SK-N-MC (cell line): Measurements from ENCODE around the gene TYR.
"Not testable (repeated sequence)": the region's sequence is repeated elsewhere in the genome, so short reads cannot be mapped to it uniquely, and the experiment has no call there.

Experiments used
- DNase-seq: peaks from one replicate; pipeline ENCODE4 v3.0.0-alpha.2; 2011; ENCODE audit warnings: low read depth, low spot score
- H3K27ac ChIP-seq: fragments of 200-600 bp; sonication (generic); 2 replicates; pipeline ENCODE4 v1.5.1; 2016; ENCODE audit warnings: mixed run types
- H3K36me3 ChIP-seq: fragments of 200-600 bp; sonication (generic); 2 replicates; pipeline ENCODE4 v1.6.1; 2017; ENCODE audit warnings: antibody characterized with exemption, low read length, mixed read lengths; ENCODE audit not compliant: insufficient read depth
- H3K4me3 ChIP-seq: fragments of 200-600 bp; sonication (generic); 2 replicates; pipeline ENCODE4 v1.5.1; 2016
- H3K9ac ChIP-seq: fragments of 200-600 bp; sonication (generic); 2 replicates; pipeline ENCODE4 v1.8.0; 2017; ENCODE audit warnings: mixed run types, mixed read lengths; ENCODE audit not compliant: insufficient read length
- H3K9me3 ChIP-seq: fragments of 200-600 bp; sonication (generic); 2 replicates; pipeline ENCODE4 v1.6.1; 2017; ENCODE audit warnings: low read depth, mild to moderate bottlenecking, antibody characterized with exemption, low read length, moderate library complexity, mixed read lengths
- EZH2 ChIP-seq: fragments of 200-600 bp; sonication (generic); IDR thresholded peaks from one replicate; pipeline ENCODE4 v1.6.1; 2017; ENCODE audit warnings: antibody characterized with exemption
- FOXP2 ChIP-seq: optimal IDR thresholded peaks from 2 replicates; pipeline ENCODE3; 2011; ENCODE audit warnings: mild to moderate bottlenecking, moderate library complexity; ENCODE audit not compliant: insufficient read depth; ENCODE audit errors: extremely low read length, control extremely low read depth
- POLR2AphosphoS5 ChIP-seq: IDR thresholded peaks from 2 replicates; pipeline ENCODE4 v1.6.1; 2012; ENCODE audit warnings: mild to moderate bottlenecking, low read depth, low read length, borderline replicate concordance

The TYR gene

GRCh38 chr11:89235083-89235482 is 57.4 kb downstream of the TYR start:
- H3K9me3 ChIP-seq = no peaks in the 10 kb centered on the region
- TF ChIP-seq FOXP2 (no peak), POLR2AphosphoS5 (no peak), EZH2 (no peak)
- no peak for DNase-seq

GRCh38 chr11:89235976-89236375 is 58.3 kb downstream of the TYR start:
- Histone ChIP-seq H3K9me3 (no peaks in the 10 kb centered on the region), H3K36me3 (no peaks in the 10 kb centered on the region), H3K27ac (no peak overlapping the region), H3K4me3 (no peak overlapping the region), H3K9ac (no peak overlapping the region)
- TF ChIP-seq POLR2AphosphoS5 (no peak), EZH2 (no peak), FOXP2 (no peak)
- DNase-seq = no peak

More at GRCh38 chr11:89235083-89235482, 57.4 kb downstream of the TYR start:
- H3K9ac ChIP-seq = no peak overlapping the region
- H3K4me3 ChIP-seq = no peak overlapping the region
- H3K27ac ChIP-seq = no peak overlapping the region
- H3K36me3 ChIP-seq = no peaks in the 10 kb centered on the region

- not testable (repeated sequence) for H3K9me3 ChIP-seq, H3K9ac ChIP-seq, H3K36me3 ChIP-seq, DNase-seq, H3K4me3 ChIP-seq, H3K27ac ChIP-seq
These were observed 69.3 kb downstream of the TYR start for GRCh38 chr11:89247007-89247406.

- no peak for DNase-seq
These were observed 71.5 kb downstream of the TYR start for GRCh38 chr11:89249196-89249595.

GRCh38 chr11:89261483-89261882 is 83.8 kb downstream of the TYR start:
- not testable (repeated sequence) for H3K27ac ChIP-seq, H3K36me3 ChIP-seq, H3K9ac ChIP-seq, DNase-seq, H3K4me3 ChIP-seq, H3K9me3 ChIP-seq

More at GRCh38 chr11:89249196-89249595, 71.5 kb downstream of the TYR start:
- no peak overlapping the region for H3K9ac ChIP-seq
- no peak for TF ChIP-seq FOXP2
- TF ChIP-seq POLR2AphosphoS5 = no peak
- no peak for TF ChIP-seq EZH2
- no peak overlapping the region for H3K4me3 ChIP-seq
- no peaks in the 10 kb centered on the region for H3K9me3 ChIP-seq
- no peaks in the 10 kb centered on the region for H3K36me3 ChIP-seq
- H3K27ac ChIP-seq = no peak overlapping the region

- no peak overlapping the region for H3K27ac ChIP-seq
- H3K9ac ChIP-seq = no peak overlapping the region
- H3K9me3 ChIP-seq = no peaks in the 10 kb centered on the region
- no peaks in the 10 kb centered on the region for H3K36me3 ChIP-seq
- TF ChIP-seq FOXP2 (no peak), EZH2 (no peak), POLR2AphosphoS5 (no peak)
- no peak for DNase-seq
- no peak overlapping the region for H3K4me3 ChIP-seq
These were observed 90.1 kb downstream of the TYR start for GRCh38 chr11:89267660-89268302.

GRCh38 chr11:89272540-89273088 is 94.9 kb downstream of the TYR start:
- H3K9ac ChIP-seq = not testable (repeated sequence)

GRCh38 chr11:89273220-89273619 is 95.5 kb downstream of the TYR start:
- DNase-seq, H3K4me3 ChIP-seq, H3K9ac ChIP-seq, H3K27ac ChIP-seq, H3K36me3 ChIP-seq, H3K9me3 ChIP-seq: not testable (repeated sequence)

More at GRCh38 chr11:89272540-89273088, 94.9 kb downstream of the TYR start:
- not testable (repeated sequence) for H3K36me3 ChIP-seq, H3K4me3 ChIP-seq, H3K9me3 ChIP-seq, DNase-seq, H3K27ac ChIP-seq

GRCh38 chr11:89275966-89276365 is 98.3 kb downstream of the TYR start:
- Histone ChIP-seq H3K27ac (no peak overlapping the region), H3K9ac (no peak overlapping the region), H3K9me3 (no peaks in the 10 kb centered on the region), H3K4me3 (no peak overlapping the region), H3K36me3 (no peaks in the 10 kb centered on the region)
- DNase-seq = no peak
- TF ChIP-seq FOXP2 = no peak
- TF ChIP-seq EZH2 = no peak
- no peak for TF ChIP-seq POLR2AphosphoS5
